Fibroblast of villous mesenchyme (primary cell): ENCODE measurements around the gene ATF6. TPM values are rescaled to one million over a fixed set of nuclear protein-coding genes. Genes with fewer than 3 reads are reported as not detected.
"Not testable (repeated sequence)": the region's sequence is repeated elsewhere in the genome, so short reads cannot be mapped to it uniquely, and the experiment has no call there.

Source experiments
- DNase-seq: peaks from one replicate; pipeline ENCODE4 v3.0.0-alpha.2; 2010; ENCODE audit warnings: low read depth
- H3K4me3 ChIP-seq: 2 replicates; pipeline ENCODE4 v1.5.1; 2011; ENCODE audit warnings: low read depth, mild to moderate bottlenecking, low read length
- CTCF ChIP-seq: IDR thresholded peaks from 2 replicates; pipeline ENCODE4 v1.5.1; 2012; ENCODE audit warnings: low read depth, mild to moderate bottlenecking, low read length; ENCODE audit not compliant: insufficient read depth
- total RNA-seq: library from RNA; depleted of rRNA; stranded (reverse); fragments of >200 nt; gene quantifications from 2 replicates; pipeline ENCODE4 v1.2.3, GENCODE V29; 2012

Gene ATF6
- total RNA-seq, 1 donor = 32.8 TPM

GRCh38 chr1:161747801-161748200 lies 18.3 kb upstream of the ATF6 start:
- no peak for DNase-seq
- TF ChIP-seq CTCF = no peak
- no peak overlapping the region for H3K4me3 ChIP-seq

DNA sequence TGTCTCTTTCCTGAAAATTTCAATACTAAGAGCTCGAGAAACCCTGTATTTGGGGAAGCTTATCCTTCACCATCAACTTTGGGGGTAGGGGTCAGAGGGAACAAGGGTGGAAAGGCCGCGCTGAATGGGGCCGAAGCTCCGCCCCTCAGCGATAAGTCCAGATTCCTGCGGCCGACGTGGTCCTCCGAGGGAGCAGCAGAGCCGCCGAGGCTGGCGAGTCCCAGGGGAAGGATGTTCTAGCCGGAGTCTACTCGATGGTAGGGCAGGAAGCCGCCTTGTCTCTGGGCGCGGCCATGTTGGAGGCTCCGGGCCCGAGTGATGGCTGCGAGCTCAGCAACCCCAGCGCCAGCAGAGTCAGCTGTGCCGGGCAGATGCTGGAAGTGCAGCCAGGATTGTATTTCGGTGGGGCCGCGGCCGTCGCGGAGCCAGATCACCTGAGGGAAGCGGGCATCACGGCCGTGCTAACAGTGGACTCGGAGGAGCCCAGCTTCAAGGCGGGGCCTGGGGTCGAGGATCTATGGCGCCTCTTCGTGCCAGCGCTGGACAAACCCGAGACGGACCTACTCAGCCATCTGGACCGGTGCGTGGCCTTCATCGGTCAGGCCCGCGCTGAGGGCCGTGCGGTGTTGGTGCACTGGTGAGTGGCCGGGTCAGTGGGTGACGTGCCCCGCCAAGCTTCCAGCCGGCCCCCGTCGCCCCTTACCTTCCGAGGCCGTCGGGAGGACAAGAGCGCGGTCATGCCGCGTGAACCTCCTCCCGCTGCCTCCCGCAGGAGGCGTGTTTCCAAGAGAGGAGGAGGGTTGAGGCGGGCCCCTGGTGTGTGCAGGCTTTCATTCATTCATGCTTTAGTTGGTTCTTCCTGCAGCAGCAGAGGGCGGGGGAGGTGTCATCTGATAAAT lies 16.4 kb upstream of the ATF6 start, which contains the start of gene DUSP12:
Gene DUSP12 (plus strand): TSS at position 278 of the 899 bp plus-strand sequence. CDS start 16 bp downstream, at position 294.
- TF ChIP-seq CTCF = peak; percentile 9
- peak within 1 kb of the TSS; percentile 95 for H3K4me3 ChIP-seq

DNA sequence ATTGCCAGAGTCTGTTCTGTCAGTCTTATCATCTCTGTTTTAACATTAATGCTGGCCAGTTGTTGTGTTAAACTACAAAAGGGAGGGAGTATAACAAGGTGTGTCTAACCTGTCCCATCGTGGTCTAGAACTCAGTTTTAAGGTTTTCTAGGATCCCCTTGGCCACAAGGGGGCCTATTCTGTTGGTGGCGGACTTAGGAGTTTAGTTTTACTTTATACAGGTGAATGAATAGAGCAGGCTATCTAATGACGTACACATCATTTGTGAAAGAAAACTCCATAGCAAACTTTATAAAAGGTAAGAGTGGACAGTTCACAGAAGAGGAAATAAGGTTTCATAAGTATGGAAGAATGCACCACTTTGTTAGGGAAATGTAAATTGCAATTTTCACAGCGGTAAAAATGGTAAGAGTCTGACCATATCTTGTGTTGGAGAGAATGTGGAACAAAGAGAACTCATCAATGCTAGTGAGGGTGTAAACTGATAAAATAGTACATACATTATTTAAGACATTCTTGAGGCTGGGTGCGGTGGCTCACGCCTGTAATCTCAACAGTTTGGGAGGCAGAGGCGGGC lies 2.5 kb upstream of the ATF6 start:
- no peak overlapping the region for H3K4me3 ChIP-seq
- peak; percentile 71 for TF ChIP-seq CTCF
- DNase-seq = peak; percentile 30

More for the DNA sequence above, 16.4 kb upstream of the ATF6 start, which contains the start of gene DUSP12:
- DNase-seq = peak; percentile 93

- H3K4me3 ChIP-seq = no peak overlapping the region
- TF ChIP-seq CTCF = no peak
- no peak for DNase-seq
Observed at GRCh38 chr1:161768461-161768860, 2.3 kb downstream of the ATF6 start.

DNA sequence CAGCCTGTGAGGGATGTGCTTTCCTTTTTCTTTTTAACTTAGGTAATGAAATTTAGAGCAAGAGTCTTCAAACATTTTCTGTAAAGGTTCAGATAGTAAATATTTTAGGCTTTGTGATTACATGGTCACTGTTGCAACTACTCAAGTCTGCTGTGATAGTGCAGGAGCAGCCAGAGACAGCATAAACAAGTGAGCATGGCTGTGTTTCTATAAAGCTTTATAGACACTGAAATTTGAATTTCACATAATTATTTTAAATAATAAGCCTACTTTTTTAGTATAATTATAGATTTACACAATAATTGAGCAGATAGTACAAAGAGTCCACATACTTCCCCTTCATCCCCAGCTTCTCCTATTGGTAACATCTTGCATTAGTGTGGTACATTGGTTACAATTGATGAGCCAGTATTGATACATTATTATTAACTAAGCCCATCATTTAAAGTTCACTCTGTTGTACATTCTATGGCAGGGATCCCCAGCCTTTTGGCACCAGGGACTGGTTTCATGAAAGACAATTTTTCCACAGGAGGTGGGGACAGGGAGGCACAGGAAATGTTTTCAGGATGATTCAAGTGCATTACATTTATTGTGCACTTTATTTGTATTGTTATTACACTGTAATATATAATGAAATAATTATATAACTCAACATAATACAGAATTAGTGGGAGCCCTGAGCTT lies 3.0 kb downstream of the ATF6 start:
- TF ChIP-seq CTCF = no peak
- DNase-seq = no peak
- no peak overlapping the region for H3K4me3 ChIP-seq

DNA sequence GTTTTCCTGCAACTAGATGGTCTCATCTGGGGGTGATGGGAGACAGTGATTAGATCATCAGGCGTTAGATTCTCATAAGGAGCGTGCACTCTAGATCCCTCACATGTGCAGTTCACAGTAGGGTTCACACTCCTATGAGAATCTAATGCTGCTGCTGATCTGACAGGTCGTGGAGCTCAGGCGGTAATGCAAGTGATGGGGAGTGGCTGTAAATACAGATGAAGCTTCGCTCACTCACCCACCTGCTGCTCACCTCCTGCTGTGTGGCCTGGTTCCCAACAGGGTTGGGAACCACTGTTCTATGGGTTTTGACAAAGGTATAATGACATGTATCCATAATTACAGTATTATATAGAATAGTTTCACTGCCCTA lies 3.5 kb downstream of the ATF6 start:
- DNase-seq, H3K4me3 ChIP-seq: not testable (repeated sequence)

DNA sequence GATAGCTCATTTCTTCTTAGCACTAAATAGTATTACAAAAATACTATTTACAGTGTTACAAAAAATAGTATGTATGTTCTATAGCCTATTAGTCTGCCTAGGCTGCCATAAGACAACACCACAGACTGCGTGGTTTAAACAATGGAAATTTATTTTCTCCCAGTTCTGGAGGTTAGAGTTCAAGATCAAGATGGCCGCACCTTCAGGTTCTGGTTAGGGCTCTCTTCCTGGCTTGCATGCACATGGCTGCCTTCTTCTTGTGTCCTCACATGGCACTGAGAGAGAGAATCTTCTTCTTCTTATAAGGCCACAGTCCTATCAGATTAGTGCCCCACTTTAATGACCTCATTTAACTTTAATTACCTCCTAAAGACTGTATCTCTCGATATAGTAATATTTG lies 4.1 kb downstream of the ATF6 start:
- H3K4me3 ChIP-seq = no peak overlapping the region
- DNase-seq = no peak
- no peak for TF ChIP-seq CTCF
